Pancreas (tissue), 10 donors: Measurements from ENCODE around the gene CD99L2. TPM values are rescaled to one million over a fixed set of nuclear protein-coding genes. Genes with fewer than 3 reads are reported as not detected.
"Not testable (repeated sequence)": the region's sequence is repeated elsewhere in the genome, so short reads cannot be mapped to it uniquely, and the experiment has no call there.

Source experiments
- ATAC-seq, 4 donors: fragments of 200-7000 bp; cut with Tn5 transposase; one replicate each; pipeline versions ENCODE4 v1.8.0 to v1.9.1; 2020; ENCODE audit warnings: mild to moderate bottlenecking in 4 of 4, moderate library complexity in 4 of 4
- DNase-seq, 6 donors: peaks; one replicate each; pipeline ENCODE4 v3.0.0-alpha.2; 2020
- FAIRE-seq: peaks from 2 replicates; lab custom pipeline; 2012; peaks lifted over from hg19 to GRCh38; lab: Jason Lieb, UNC
- H3K27ac ChIP-seq, 4 donors: fragments of 200-600 bp; sonication (generic); 1 replicate in 3 of 4; 2 replicates in 1 of 4; pipeline versions ENCODE4 v1.5.0 to v1.8.0; 2020
- H3K27me3 ChIP-seq, 4 donors: fragments of 200-600 bp; one replicate each; pipeline ENCODE4 v1.8.0; 2021
- H3K36me3 ChIP-seq, 3 donors: fragments of 200-600 bp; sonication (generic) in 1 of 3; one replicate each; pipeline versions ENCODE4 v1.5.0 to v1.8.0; 2020 to 2021
- H3K4me1 ChIP-seq, 3 donors: fragments of 200-600 bp; one replicate each; pipeline ENCODE4 v1.8.0; 2021
- H3K4me3 ChIP-seq, 4 donors: fragments of 200-600 bp; sonication (generic) in 2 of 4; one replicate each; pipeline versions ENCODE4 v1.5.0 to v1.8.0; 2020 to 2021
- H3K9me3 ChIP-seq, 4 donors: fragments of 200-600 bp; one replicate each; pipeline ENCODE4 v1.8.0; 2021
- CTCF ChIP-seq, 4 donors: fragments of 200-600 bp; sonication (generic) in 3 of 4; IDR thresholded peaks; one replicate each; pipeline versions ENCODE4 v1.5.0 to v1.8.0; 2021; ENCODE audit warnings: antibody characterized with exemption in 4 of 4
- whole genome bisulfite sequencing, 2 donors: extraction: QIAGEN DNeasy Blood & Tissue Kit; methylation state at CpG; one replicate each; pipeline ENCODE4 v1.1.7; 2013; 5-methylcytosine and 5-hydroxymethylcytosine counted together
- intact Hi-C, 3 donors: fragments of 100-400 bp; cut with DNase I; formaldehyde crosslinking; loops; one replicate each; pipeline versions ENCODE4 v1.11.1 to v1.14.2; 2022
- polyA plus RNA-seq, 2 donors: library from polyadenylated mRNA; stranded (reverse); fragments of 200-250 nt; gene quantifications; one replicate each; pipeline ENCODE4 v1.2.3, GENCODE V29; 2013
- total RNA-seq, 6 donors: library from RNA; stranded (reverse); fragmentation: NEBNext Ultra II Directional in 4 of 6; extraction: Animal tissue kit (Norgen Biotek cat#: 25700) in 4 of 6; gene quantifications; one replicate each; pipeline versions ENCODE4 v1.2.1 to v1.2.4, GENCODE V29; 2021 to 2023
- donor health status: healthy with polysubstance abuse.
- donor health status: DM: no; HTN: no; CAD: no; lungs with moderate emphysema.
- donor health status: DM: no; HTN: no; CAD: no.
- donor health status: control.
- donor health status: control.
- donor health status: Bipolar disorder and iron deficiency.
- donor health status: DM: yes; HTN: yes; CAD: no.
- donor health status: DM: no; HTN: no; CAD: no.
- donor health status: DM: no; HTN: no; CAD: no.
- donor health status: DM: yes; HTN: yes; CAD: no.

CD99L2 gene
- total and polyA plus RNA-seq, 8 donors: 10.4 to 25.1 (median 16.2) TPM

GRCh38 chrX:150879855-150880807 lies 18.3 kb downstream of the CD99L2 start:
- 64 to 88% methylated on average over 5 of the region's 5 CpGs for WGBS, 2 donors
- FAIRE-seq: peak; percentile 53

DNA sequence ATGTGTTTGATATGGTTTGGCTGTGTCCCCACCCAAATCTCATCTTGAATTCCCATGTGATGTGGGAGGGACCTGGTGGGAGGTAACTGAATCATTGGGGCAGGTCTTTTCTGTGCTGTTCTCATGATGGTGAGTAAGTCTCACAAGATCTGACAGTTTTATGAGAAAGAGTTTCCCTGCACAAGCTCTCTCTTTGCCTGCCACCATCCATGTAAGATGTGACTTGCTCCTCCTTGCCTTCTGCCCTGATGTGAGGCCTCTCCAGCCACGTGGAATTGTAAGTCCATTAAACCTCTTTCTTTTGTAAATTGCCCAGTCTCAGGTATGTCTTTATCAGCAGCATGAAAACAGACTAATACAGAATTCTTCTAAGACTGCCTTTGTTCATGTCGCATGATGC lies 22.8 kb downstream of the CD99L2 start:
- FAIRE-seq, H3K4me1 ChIP-seq, H3K27me3 ChIP-seq, intact Hi-C loops, ATAC-seq, DNase-seq, H3K4me3 ChIP-seq, H3K36me3 ChIP-seq, H3K27ac ChIP-seq, H3K9me3 ChIP-seq: not testable (repeated sequence)
- WGBS, 2 donors: 71 to 93% methylated on average over 2 of the region's 2 CpGs

More at GRCh38 chrX:150879855-150880807, 18.3 kb downstream of the CD99L2 start:
- Histone ChIP-seq H3K36me3 (no peaks in the 10 kb centered on the region), H3K9me3 (no peaks in the 10 kb centered on the region), H3K4me3 (no peak overlapping the region), H3K27ac (no peak overlapping the region), H3K4me1 (no peaks in the 10 kb centered on the region), H3K27me3 (no peaks in the 10 kb centered on the region)
- TF ChIP-seq CTCF (IDR thresholded peaks at IDR 0.05): no peak
- intact Hi-C loops: no loop called here
- ATAC-seq (no peak), DNase-seq (no peak)

DNA sequence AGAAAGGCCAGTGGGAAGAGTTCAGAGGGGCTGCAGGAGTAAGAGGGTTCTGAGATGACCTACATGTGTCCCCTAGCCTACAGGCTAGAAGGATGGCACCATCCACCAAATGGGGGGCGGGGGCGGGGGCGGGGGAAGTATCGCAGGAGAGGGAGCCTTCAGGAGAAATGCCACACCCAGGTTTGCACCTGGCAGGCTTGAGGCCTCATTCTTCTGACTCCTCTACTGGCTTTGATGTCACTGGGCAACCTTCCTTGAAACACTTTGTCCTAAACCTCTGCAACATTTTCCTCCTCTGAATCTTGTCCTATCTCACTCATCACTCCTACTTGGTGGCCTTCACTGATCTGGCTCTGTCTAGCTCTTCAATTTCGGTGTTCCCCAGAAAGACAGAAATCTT lies 24.0 kb downstream of the CD99L2 start:
- H3K4me1 ChIP-seq: no peaks in the 10 kb centered on the region
- H3K4me3 ChIP-seq: no peak overlapping the region
- ATAC-seq: no peak
- no peak overlapping the region for H3K27ac ChIP-seq
- no peak for TF ChIP-seq CTCF (IDR thresholded peaks at IDR 0.05)
- 88 to 100% methylated on average over 1 to 5 of the region's 5 CpGs for WGBS, 2 donors
- H3K36me3 ChIP-seq: no peaks in the 10 kb centered on the region
- intact Hi-C loops: no loop called here
- H3K27me3 ChIP-seq: no peaks in the 10 kb centered on the region
- DNase-seq: no peak
- FAIRE-seq: no peak
- no peaks in the 10 kb centered on the region for H3K9me3 ChIP-seq

DNA sequence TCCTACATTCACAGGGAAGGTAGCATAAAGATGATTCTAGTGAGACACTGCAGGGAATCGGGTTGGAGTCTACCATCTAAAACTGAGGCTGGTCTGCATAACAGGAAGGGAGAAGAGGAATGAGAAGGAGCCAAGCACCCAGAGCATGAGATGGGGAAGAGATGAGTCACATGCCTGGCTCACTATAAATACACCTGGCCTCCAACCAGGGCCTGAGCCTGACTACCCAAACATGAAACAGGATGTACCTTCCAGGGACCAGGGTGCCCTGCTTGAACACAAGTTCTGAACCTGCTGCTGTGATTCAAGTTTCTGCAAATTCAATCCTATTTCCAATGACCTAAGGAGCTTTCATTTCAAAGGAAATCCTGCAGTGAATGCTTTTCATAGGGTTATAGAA lies 24.9 kb downstream of the CD99L2 start:
- TF ChIP-seq CTCF (IDR thresholded peaks at IDR 0.05): no peak
- H3K4me3 ChIP-seq: no peak overlapping the region
- peak overlapping the region in 1 of 4 donors; percentile 33 for H3K27ac ChIP-seq
- ATAC-seq (peak; percentile 78 to 89 (median 82)), DNase-seq (peak in 2 of 6 donors; percentile 34 to 37), FAIRE-seq (no peak)
- whole genome bisulfite sequencing, 2 donors: 79 to 89% methylated on average over 1 of the region's 1 CpG
- intact Hi-C loops: no loop called here
- no peaks in the 10 kb centered on the region for H3K27me3 ChIP-seq
- H3K4me1 ChIP-seq: no peaks in the 10 kb centered on the region
- no peaks in the 10 kb centered on the region for H3K36me3 ChIP-seq
- no peaks in the 10 kb centered on the region for H3K9me3 ChIP-seq

GRCh38 chrX:150872773-150873336 lies 25.6 kb downstream of the CD99L2 start:
- Histone ChIP-seq H3K4me3 (no peak overlapping the region), H3K27ac (no peak overlapping the region), H3K9me3 (no peaks in the 10 kb centered on the region), H3K4me1 (no peaks in the 10 kb centered on the region), H3K27me3 (no peaks in the 10 kb centered on the region), H3K36me3 (no peaks in the 10 kb centered on the region)
- WGBS, 2 donors: 53 to 60% methylated on average over 8 of the region's 8 CpGs
- FAIRE-seq: no peak
- ATAC-seq: peak; percentile 59 to 78 (median 70)
- TF ChIP-seq CTCF (IDR thresholded peaks at IDR 0.05): no peak
- intact Hi-C loops: no loop called here
- peak in 3 of 6 donors; percentile 25 to 41 (median 26) for DNase-seq
